GM23248 (cell line): ENCODE results near the gene SCN7A.

Source experiments
- EZH2 ChIP-seq: fragments of 200-600 bp; sonication (generic); IDR thresholded peaks from 2 replicates; pipeline ENCODE4 v1.6.1; 2018; ENCODE audit warnings: antibody characterized with exemption, mild to moderate bottlenecking; ENCODE audit not compliant: insufficient read depth, poor library complexity, severe bottlenecking
- EZH2phosphoT487 ChIP-seq: fragments of 200-600 bp; sonication (generic); IDR thresholded peaks from 2 replicates; pipeline ENCODE4 v1.6.1; 2018; ENCODE audit warnings: antibody characterized with exemption, moderate library complexity, mild to moderate bottlenecking, low read depth; ENCODE audit not compliant: insufficient read depth

DNA sequence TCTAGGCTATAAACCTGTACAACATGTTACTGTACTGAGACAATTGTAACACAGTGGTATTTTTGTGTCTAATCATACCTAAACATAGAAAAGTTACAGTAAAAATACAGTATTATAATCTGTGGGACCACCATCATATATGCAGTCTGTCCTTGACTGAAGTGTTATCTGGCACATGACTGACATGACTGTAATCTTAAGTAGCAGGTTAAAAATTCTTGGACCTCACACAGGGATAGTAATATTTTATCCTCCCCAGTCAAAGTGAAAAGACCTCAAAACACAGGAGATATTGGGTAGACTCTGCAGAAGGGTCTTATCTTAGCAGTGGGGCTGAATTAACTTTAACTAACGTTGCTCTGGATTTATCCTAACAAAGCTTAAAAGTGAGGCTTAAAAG, 113.4 kb downstream of the SCN7A start:
- TF ChIP-seq EZH2phosphoT487, result no peak
- no peak for TF ChIP-seq EZH2
